Measurements from ENCODE around the gene EIPR1.

DNA sequence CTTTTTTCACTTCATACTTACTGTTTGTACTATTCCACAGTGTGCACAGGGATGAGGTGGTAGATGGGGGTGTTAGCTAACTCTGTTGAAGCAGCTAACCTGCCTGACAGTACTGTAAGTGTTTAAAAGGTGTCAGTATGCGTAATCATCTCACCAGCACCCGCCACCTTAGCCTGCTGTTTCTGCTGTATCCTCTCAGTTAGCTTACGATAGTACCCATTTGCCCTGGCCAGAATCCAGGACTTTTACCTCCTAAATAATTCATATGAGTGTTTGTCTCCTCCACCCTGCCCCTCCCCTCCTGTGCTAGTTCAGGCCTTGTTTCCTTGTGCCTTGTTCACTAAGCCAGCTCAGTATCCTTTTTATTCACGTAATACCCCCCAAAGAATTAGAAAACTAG, 36.1 kb upstream of the EIPR1 start:
- TF ChIP-seq CTCF (optimal IDR thresholded peaks at IDR 0.05 in 1 of 3, IDR thresholded peaks at IDR 0.05 in 1 of 3, conservative IDR thresholded peaks at IDR 0.05 in 1 of 3; ENCODE audit: extremely low read depth in 1 of 3, insufficient read depth in 2 of 3, low read length in 3 of 3) (no peak), EZH2 (IDR thresholded peaks at IDR 0.05; ENCODE audit: low read length) (no peak)
